Endothelial cell of umbilical vein (primary cell): Measurements from ENCODE around the gene MS4A15. TPM values are rescaled to one million over a fixed set of nuclear protein-coding genes. Genes with fewer than 3 reads are reported as not detected.

Experiments used
- BruUV-seq: library from RNA; stranded (reverse); fragments of 400-500 nt; replicated peaks from 2 replicates; lab custom pipeline; 2021; lab: Mats Ljungman, UMichigan
- CTCF ChIA-PET: fragments of 300-600, 350-600 bp; sonication (Branson Sonifier 250); formaldehyde crosslinking; loops from one replicate; lab custom pipeline; 2021; ENCODE audit warnings: antibody characterized with exemption, inconsistent platforms; lab: Charles Lee
- POLR2A ChIA-PET: fragments of 300-600, 350-600 bp; sonication (Branson Sonifier 250); formaldehyde crosslinking; loops from one replicate; lab custom pipeline; 2021; ENCODE audit warnings: antibody characterized with exemption, inconsistent platforms; lab: Charles Lee
- DNase-seq: peaks from one replicate; pipeline ENCODE4 v3.0.0-alpha.2; 2011; ENCODE audit warnings: low read depth, low spot score
- FAIRE-seq: peaks from 2 replicates; lab custom pipeline; 2011; peaks lifted over from hg19 to GRCh38; lab: Jason Lieb, UNC
- H2AFZ ChIP-seq: 2 replicates; pipeline ENCODE4 v1.6.0; 2012; ENCODE audit warnings: low read depth, low read length, control low read depth, inconsistent platforms
- H3K27ac ChIP-seq: 2 replicates; pipeline ENCODE4 v1.5.1; 2011; ENCODE audit warnings: low read depth, mild to moderate bottlenecking, control low read depth, low read length, moderate library complexity; ENCODE audit not compliant: insufficient read depth
- H3K27me3 ChIP-seq, 2 experiments: 2 replicates each; pipeline versions ENCODE4 v1.6.0 to v1.6.1; 2011; ENCODE audit warnings: low read length in 2 of 2, mixed read lengths in 1 of 2; ENCODE audit not compliant: control insufficient read depth in 2 of 2, insufficient read depth in 2 of 2
- H3K36me3 ChIP-seq, 2 experiments: 2 replicates in 1 of 2; 3 replicates in 1 of 2; pipeline ENCODE4 v1.5.1; 2011; ENCODE audit warnings: low read length in 2 of 2, mild to moderate bottlenecking in 1 of 2, moderate library complexity in 1 of 2; ENCODE audit not compliant: control insufficient read depth in 2 of 2, insufficient read depth in 2 of 2; ENCODE audit errors: extremely low read depth in 1 of 2
- H3K4me1 ChIP-seq: 3 replicates; pipeline ENCODE4 v1.5.1; 2011; ENCODE audit warnings: mild to moderate bottlenecking, low read length; ENCODE audit not compliant: control insufficient read depth, insufficient read depth; ENCODE audit errors: extremely low read depth
- H3K4me2 ChIP-seq: 2 replicates; pipeline ENCODE4 v1.6.1; 2011; ENCODE audit warnings: low read length, control low read depth, mixed read lengths; ENCODE audit not compliant: insufficient read depth
- H3K4me3 ChIP-seq, 3 experiments: fragments of 200-600 bp in 1 of 3; sonication (generic), shearing (Covaris generic) in 1 of 3; replicated peaks in 1 of 3; 2 replicates each; pipeline ENCODE4 v1.5.1; 2011 to 2016; ENCODE audit warnings: control low read depth in 3 of 3, low read length in 3 of 3, mild to moderate bottlenecking in 2 of 3, inconsistent platforms in 1 of 3, low read depth in 1 of 3, moderate library complexity in 1 of 3; ENCODE audit not compliant: insufficient read depth in 1 of 3
- H3K79me2 ChIP-seq: 2 replicates; pipeline ENCODE4 v1.6.0; 2012; ENCODE audit warnings: low read length, inconsistent platforms; ENCODE audit not compliant: control insufficient read depth, insufficient read depth
- H3K9ac ChIP-seq: replicated peaks from 2 replicates; pipeline ENCODE3; 2011; ENCODE audit warnings: low read length, control low read depth; ENCODE audit not compliant: insufficient read depth; ENCODE audit errors: extremely low read depth
- H3K9me1 ChIP-seq: replicated peaks from 3 replicates; pipeline ENCODE4 v1.6.0; 2011; ENCODE audit warnings: mild to moderate bottlenecking, low read length; ENCODE audit not compliant: control insufficient read depth, insufficient read depth; ENCODE audit errors: extremely low read depth
- H3K9me3 ChIP-seq: replicated peaks from 2 replicates; pipeline ENCODE4 v1.5.1; 2012; ENCODE audit warnings: low read length, inconsistent platforms; ENCODE audit not compliant: control insufficient read depth, insufficient read depth
- H4K20me1 ChIP-seq: replicated peaks from 2 replicates; pipeline ENCODE3; 2011; ENCODE audit warnings: mild to moderate bottlenecking, low read length; ENCODE audit not compliant: control insufficient read depth, insufficient read depth; ENCODE audit errors: extremely low read depth
- EZH2 ChIP-seq: IDR thresholded peaks from 2 replicates; pipeline ENCODE4 v1.6.1; 2012; ENCODE audit warnings: borderline replicate concordance, low read depth, mild to moderate bottlenecking, moderate library complexity, low read length, inconsistent platforms; ENCODE audit not compliant: severe bottlenecking
- dilution Hi-C: fragments of 300-500 bp; cut with MboI; formaldehyde crosslinking; loops from one replicate; pipeline ENCODE4 v1.15.0; 2019; ENCODE audit warnings: low sequenced_read_pairs; ENCODE audit not compliant: extremely low pct_ligation_motif_present
- intact Hi-C: fragments of 100-400 bp; cut with micrococcal nuclease; formaldehyde crosslinking; loops from one replicate; pipeline ENCODE4 v1.10.0; 2022
- polyA plus RNA-seq, 4 experiments: library from polyadenylated mRNA; depleted of rRNA in 3 of 4; stranded (reverse) in 3 of 4; unstranded in 1 of 4; fragments of >200 nt; gene quantifications; 2 replicates each; pipeline versions ENCODE4 v1.2.1 to v1.2.3, GENCODE V29; 2011 to 2012; ENCODE audit warnings: missing spikeins in 1 of 4
- total RNA-seq: library from RNA; stranded (reverse); gene quantifications from 2 replicates; pipeline ENCODE4 v1.2.3, GENCODE V29; 2021
- TF ChIP-seq, protein P1 (sequence below), 2 donors: IDR thresholded peaks; 1 replicate in 1 of 2; 2 replicates in 1 of 2; pipeline ENCODE4 v1.5.1; 2011; ENCODE audit warnings: low read length in 2 of 2, mild to moderate bottlenecking in 2 of 2, moderate library complexity in 2 of 2, control low read depth in 1 of 2, inconsistent platforms in 1 of 2, low read depth in 1 of 2; ENCODE audit not compliant: insufficient read depth in 1 of 2; ENCODE audit errors: extremely low read depth in 1 of 2

MS4A15 gene
- total and polyA plus RNA-seq, 2 donors (not counting 3 experiments of a cell fraction or from before 2014, with no cell fraction given), result not detected

DNA sequence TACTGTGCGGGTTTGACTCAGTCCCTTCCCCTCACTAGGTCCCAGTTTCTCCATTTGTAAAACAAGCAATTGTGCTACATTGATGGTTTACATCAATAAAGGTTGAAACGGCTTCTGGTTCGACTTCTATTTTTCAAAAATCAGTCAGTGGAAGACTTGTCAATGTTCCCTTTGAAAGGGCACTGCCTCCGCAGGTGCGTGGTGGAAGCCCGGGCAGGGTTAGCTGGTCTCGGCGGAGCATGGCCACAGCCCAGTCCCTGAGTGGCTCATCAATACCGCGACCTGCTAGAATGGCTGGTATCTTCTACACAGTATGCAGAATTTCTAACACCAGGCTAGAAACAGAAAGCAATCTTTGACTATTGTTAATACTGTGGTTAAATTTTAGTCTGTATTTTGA is 44.5 kb downstream of the MS4A15 start:
- Histone ChIP-seq H3K27me3 (peaks cover 10 to 18% of the 10 kb centered on the region in 2 experiments), H3K36me3 (no peaks in the 10 kb centered on the region), H3K9me3 (no peaks in the 10 kb centered on the region), H3K27ac (no peak overlapping the region), H3K4me1 (no peaks in the 10 kb centered on the region), H4K20me1 (no peaks in the 10 kb centered on the region), H3K4me3 (no peak overlapping the region), H3K9me1 (no peaks in the 10 kb centered on the region), H3K4me2 (no peak overlapping the region), H3K79me2 (no peaks in the 10 kb centered on the region), H2AFZ (no peak overlapping the region), H3K9ac (no peak overlapping the region)
- intact Hi-C loops, result no loop called here
- ChIA-PET CTCF (interaction anchor here (0.9 kb wide), 1 partner anchor 98 kb away, joined by 3 read pairs; no protein-coding TSS in a partner anchor), POLR2A (no interaction called here)
- TF ChIP-seq, protein P1, sequence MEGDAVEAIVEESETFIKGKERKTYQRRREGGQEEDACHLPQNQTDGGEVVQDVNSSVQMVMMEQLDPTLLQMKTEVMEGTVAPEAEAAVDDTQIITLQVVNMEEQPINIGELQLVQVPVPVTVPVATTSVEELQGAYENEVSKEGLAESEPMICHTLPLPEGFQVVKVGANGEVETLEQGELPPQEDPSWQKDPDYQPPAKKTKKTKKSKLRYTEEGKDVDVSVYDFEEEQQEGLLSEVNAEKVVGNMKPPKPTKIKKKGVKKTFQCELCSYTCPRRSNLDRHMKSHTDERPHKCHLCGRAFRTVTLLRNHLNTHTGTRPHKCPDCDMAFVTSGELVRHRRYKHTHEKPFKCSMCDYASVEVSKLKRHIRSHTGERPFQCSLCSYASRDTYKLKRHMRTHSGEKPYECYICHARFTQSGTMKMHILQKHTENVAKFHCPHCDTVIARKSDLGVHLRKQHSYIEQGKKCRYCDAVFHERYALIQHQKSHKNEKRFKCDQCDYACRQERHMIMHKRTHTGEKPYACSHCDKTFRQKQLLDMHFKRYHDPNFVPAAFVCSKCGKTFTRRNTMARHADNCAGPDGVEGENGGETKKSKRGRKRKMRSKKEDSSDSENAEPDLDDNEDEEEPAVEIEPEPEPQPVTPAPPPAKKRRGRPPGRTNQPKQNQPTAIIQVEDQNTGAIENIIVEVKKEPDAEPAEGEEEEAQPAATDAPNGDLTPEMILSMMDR (IDR thresholded peaks at IDR 0.05; ENCODE audit: extremely low read depth in 1 of 2, insufficient read depth in 1 of 2, low read depth in 1 of 2, low read length in 2 of 2), result no peak
- BruUV-seq, result no TSS peak
- no peak for FAIRE-seq
- dilution Hi-C loops, result no loop called here
- DNase-seq, result no peak

DNA sequence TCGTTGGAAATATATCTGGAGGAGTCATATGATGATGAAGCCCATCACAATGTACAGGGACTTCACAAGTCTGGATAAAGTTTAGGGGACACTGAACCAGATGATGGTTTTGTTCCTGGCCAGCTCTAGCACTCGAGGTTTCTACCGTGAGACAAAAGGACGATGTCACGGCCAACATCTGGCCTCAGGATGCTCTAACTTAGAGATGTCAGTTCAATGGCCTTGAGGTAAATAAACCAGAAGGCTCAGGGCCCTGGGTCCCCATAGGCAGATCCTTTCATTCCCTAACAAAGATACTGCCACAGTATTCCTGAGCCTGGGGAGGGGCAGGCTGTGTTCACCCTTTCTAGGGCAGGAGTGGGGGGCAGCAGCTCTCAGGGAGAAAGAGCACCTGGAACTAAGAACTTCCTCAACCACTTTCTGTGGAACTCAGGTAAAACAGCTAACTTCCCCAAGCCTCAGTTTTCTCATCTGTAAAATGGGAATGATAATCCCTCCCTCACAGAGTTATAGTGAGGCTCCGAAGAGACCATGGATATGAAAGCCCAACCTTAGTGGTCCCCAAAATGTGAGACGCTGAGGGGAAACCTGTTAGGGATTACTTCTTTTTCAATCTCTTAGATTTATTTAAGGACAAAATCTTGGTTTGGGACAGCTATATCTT is 46.7 kb downstream of the MS4A15 start:
- CTCF ChIA-PET, result interaction anchor here (2.2 kb wide), 1 partner anchor 96 kb away, joined by 5 read pairs; no protein-coding TSS in a partner anchor
- DNase-seq, result no peak
- no TSS peak for BruUV-seq

More for the DNA sequence above, 46.7 kb downstream of the MS4A15 start:
- dilution Hi-C loops, result no loop called here
- Histone ChIP-seq H2AFZ (no peak overlapping the region), H3K4me3 (no peak overlapping the region), H3K36me3 (no peaks in the 10 kb centered on the region), H3K9me3 (no peaks in the 10 kb centered on the region), H3K27me3 (peaks cover 5 to 15% of the 10 kb centered on the region in 2 experiments), H3K79me2 (no peaks in the 10 kb centered on the region), H3K4me1 (no peaks in the 10 kb centered on the region), H3K9me1 (no peaks in the 10 kb centered on the region), H4K20me1 (no peaks in the 10 kb centered on the region), H3K9ac (no peak overlapping the region), H3K4me2 (no peak overlapping the region), H3K27ac (no peak overlapping the region)
- POLR2A ChIA-PET, result no interaction called here
- no peak for FAIRE-seq
- TF ChIP-seq EZH2, result no peak
- intact Hi-C loops, result no loop called here
